NB4 (cell line): ENCODE measurements around the gene HDAC4.

Source experiments
- MYC ChIP-seq: IDR thresholded peaks from 2 replicates; pipeline ENCODE4 v1.6.1; 2011; ENCODE audit warnings: low read depth, low read length
- POLR2A ChIP-seq: IDR thresholded peaks from 2 replicates; pipeline ENCODE4 v1.6.1; 2011; ENCODE audit warnings: mild to moderate bottlenecking; ENCODE audit not compliant: insufficient read length; ENCODE audit errors: extremely low read depth
- TF ChIP-seq, protein P1 (sequence below): IDR thresholded peaks from one replicate; pipeline ENCODE4 v1.5.1; 2012; ENCODE audit warnings: low read depth, low read length
- TF ChIP-seq, protein P2 (sequence below): IDR thresholded peaks from 2 replicates; pipeline ENCODE4 v1.6.1; 2011; ENCODE audit warnings: low read depth, low read length

DNA sequence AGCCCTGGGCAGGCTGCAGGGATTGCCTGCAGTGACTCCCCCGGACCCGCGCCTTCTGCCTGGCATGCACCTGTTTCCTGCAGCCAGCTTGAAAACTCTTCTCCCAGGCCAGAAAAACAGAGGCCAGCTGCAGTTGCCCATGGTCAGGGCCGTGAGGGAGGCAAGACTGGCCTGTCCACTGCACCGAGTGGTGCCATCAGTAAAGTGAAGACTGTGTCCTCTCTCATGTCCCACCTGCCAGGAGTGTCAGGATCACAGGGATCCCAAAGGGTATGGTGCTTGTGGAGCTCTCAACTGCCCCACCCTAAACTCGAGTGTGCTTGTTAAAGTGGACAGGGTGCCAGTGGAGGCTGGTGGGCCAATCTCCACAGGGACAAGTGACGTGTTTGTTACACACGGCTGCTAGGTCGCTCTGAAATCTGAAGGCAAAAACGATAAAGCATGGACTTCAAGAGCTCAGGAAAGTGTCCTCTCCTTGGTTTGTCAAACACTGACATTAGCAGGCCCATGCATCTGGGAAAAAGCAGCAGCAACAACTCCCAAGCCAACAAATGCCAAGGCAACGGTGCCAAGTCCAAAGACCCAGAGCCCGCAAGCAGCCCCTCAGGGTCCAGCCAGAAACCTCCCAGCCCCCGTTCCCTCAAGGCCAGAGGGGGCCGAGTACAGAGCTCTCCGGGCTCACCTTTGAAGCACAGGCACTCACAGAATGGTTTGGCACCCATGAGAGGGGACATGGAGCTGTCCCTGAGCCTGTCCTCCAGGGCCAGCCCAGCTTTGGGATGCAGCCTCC lies 213.2 kb downstream of the HDAC4 start:
- TF ChIP-seq, protein P1, sequence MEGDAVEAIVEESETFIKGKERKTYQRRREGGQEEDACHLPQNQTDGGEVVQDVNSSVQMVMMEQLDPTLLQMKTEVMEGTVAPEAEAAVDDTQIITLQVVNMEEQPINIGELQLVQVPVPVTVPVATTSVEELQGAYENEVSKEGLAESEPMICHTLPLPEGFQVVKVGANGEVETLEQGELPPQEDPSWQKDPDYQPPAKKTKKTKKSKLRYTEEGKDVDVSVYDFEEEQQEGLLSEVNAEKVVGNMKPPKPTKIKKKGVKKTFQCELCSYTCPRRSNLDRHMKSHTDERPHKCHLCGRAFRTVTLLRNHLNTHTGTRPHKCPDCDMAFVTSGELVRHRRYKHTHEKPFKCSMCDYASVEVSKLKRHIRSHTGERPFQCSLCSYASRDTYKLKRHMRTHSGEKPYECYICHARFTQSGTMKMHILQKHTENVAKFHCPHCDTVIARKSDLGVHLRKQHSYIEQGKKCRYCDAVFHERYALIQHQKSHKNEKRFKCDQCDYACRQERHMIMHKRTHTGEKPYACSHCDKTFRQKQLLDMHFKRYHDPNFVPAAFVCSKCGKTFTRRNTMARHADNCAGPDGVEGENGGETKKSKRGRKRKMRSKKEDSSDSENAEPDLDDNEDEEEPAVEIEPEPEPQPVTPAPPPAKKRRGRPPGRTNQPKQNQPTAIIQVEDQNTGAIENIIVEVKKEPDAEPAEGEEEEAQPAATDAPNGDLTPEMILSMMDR = no peak
- TF ChIP-seq POLR2A (no peak), MYC (no peak)
- TF ChIP-seq, protein P2, sequence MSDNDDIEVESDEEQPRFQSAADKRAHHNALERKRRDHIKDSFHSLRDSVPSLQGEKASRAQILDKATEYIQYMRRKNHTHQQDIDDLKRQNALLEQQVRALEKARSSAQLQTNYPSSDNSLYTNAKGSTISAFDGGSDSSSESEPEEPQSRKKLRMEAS = no peak
